Right renal pelvis (tissue), 4 donors: Measurements from ENCODE around the gene GMDS. TPM values are rescaled to one million over a fixed set of nuclear protein-coding genes. Genes with fewer than 3 reads are reported as not detected.

ENCODE experiments used
- DNase-seq, 4 donors: peaks; one replicate each; pipeline ENCODE4 v3.0.0-alpha.2; 2013; ENCODE audit warnings: low read depth in 4 of 4, low spot score in 3 of 4, missing footprints in 1 of 4
- polyA plus RNA-seq, 4 donors: library from polyadenylated mRNA; unstranded; fragments of 120-200 nt; gene quantifications; one replicate each; pipeline ENCODE4 v1.2.1, GENCODE V29; 2013; ENCODE audit not compliant: insufficient read length in 4 of 4

The GMDS gene
- polyA plus RNA-seq, 4 donors: 67.7 to 86.0 (median 77.9) TPM

DNA sequence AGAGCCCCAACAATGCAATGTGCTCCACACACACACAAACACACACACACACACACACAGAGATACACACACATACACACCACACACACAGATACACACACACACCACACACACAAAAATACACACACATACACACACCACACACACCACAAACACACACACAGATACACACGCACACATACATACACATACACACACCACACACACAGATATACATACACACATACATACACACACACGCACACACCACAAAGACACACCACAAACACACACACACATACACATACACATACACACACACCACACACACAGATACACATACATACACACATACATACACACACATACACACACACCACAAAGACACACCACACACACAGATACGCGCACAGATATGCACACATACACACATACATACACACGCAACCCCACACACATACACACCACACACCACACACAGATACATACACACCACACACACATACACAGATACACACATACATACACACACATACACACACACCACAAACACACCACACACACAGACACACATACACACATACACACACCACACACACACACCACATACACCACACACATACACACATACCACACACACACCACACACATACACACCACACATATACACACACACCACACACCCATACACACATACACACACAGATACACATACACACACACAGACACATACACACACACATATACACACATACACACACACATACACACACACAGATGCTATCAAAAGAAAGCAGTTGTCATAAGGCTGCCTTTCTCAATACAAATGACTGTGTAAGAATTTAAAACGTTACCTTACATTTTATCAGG lies 507.7 kb downstream of the GMDS start:
- no peak for DNase-seq

DNA sequence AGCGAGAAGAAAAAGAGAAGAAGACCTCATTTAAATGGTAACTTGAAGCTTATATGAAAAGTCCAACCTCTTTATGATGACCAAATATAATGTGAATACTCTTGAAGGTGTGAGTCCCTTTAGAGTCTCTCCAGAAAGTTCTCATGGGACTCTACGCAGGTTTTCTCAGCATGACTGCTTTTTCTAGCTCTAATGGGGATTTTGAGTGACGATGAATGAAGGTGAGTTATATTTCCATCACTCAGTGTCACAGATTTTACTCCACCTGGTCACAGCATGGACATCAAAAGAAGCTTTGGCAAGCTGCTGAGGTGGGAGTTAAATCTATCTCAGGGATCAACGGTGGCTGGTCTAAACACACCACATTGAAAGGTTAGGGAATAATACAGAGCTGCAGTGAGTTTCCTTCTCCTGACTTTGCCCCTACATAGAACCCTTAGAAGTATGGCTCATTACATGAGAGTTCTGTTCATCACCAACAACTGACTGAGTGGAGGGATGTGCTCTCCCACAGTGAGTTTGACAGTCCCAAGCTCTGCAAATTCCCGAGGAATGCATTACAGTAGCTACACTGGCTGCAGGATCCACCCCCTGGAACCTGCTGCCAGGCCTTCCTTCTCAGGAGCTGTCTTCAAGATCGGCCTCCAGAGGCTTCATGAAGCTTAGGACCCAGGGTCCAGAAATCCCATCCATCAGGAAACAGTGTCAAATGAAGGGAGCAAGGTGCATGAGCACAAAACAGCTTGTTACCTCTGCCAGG lies 508.9 kb downstream of the GMDS start:
- DNase-seq: no peak

DNA sequence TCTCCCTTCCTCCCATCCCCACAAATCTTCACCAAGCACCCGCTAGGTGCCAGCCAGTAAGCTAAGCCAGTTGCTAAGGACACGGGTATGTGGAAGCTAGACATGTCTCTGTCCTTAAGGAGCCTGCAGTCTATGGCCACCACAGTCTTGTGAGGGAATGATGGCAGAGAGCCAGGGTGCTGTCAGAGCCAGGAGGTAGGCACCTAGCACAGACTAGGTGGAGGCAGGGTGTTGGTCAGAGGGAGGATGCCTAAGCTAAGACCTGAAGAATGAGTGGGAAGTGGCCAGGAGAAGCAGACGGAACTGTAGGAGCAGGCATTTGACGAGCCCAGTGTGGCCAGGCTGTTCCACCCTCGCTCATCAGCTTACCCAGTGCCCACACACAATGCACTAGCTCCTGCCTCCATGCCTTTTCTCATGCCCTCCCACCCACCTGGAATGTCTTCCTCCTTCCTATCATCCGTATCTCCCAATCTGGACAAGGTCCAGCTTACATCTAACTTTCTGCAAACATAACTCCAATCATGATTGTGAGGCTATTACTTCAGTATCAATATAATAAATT lies 510.1 kb downstream of the GMDS start:
- no peak for DNase-seq

DNA sequence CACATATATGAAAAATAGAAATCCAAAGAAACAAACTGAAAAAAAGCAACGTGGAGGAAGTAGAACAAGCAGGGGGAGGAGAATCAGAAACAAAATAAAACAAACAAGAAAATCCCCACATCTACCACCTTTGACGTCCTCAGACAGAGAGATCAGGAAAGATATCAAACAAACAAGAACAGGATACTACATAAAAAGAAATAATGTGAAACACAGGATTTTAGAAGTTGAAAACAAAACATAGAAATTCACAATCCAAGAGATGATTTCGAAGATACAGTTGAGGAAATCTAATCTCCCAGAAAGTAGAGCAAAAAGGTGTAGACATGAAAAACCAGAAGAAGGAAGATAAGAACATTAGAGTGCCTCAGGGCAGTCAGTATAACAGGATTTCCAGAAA lies 514.5 kb downstream of the GMDS start:
- no peak for DNase-seq

DNA sequence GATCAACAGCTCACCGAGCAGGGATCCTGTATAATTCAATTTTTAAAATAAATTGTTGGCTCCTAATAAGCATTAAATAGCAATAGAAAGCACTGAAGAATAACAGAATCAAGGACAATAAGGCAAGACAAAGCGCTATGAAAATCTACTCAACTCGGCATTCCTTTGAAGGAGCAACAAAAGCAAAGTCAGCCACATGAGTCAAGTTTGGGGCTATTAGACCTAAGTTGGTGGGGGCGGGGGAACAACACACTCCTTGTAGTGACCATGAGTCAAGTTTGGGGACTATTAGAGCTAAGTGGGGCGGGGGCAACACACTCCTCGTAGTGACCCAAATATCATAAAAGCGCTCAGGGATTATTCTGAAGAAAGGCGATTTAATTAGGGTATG lies 515.7 kb downstream of the GMDS start:
- no peak for DNase-seq

DNA sequence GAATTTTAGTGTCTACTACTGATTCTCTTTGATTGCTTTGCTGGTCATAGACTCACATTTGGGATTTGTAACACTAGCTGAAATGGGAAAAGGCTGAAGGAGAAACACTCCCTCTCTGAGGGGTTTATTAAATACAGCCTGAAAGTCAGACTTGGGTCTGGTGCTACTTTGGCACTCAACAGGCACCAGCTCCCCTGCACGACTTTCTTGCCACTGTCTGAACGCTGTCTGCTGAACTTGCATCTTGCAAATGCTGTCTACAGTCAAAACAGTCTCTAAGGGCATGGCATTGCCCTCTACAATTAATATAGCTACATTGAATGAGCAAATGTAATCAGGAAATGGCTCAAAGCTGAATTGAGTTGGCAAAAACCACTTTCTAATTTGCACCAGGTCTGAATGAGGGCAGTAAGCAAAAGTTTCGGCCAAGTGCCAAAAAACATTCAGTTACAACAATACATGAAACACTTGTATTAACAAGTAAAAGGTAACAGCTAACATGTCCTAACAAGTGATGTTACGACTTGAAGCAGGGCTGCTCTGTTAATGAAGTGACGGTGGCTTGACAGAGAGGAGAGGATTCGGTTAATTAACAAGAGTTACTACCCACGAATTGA lies 516.2 kb downstream of the GMDS start:
- DNase-seq: no peak

DNA sequence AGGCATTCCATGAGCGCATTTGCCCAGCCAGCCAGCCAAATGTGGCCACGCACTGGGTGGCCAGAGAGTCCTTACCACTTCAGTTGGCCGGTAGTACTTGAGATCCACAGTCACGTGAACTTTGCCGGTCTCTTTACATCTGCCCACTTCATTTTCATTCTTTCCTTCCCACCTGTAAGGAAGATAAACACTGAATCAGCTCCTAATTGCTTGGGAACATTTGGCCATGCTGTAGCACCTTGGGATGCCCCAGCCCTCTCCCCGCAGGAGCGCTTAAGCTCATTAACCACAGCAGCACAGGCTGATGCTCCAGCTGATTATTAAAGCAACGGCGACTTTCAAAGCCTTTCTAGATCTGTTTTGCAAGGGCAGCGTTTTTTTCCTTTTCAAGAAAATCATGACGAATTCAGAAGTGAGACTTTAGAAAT lies 519.0 kb downstream of the GMDS start:
- DNase-seq: no peak

DNA sequence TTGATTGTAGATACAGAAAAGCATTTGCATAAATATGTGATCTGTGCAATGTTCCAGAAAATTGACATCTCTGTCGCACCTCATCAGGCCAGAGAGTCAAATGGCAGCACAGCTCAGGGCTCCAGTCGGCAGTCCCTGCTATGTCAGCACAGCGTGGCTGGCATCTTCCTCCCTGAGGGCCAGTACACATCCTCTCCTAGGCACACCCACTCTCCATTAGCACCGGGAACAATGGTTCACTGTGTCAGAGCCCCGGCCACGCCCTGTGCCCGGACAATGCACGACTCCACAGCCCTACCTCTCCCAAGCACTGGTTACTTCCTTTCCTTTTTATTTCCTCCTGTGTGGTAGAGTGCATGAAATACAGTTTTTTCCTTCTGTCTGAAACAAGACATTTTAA lies 520.8 kb downstream of the GMDS start:
- DNase-seq: no peak

DNA sequence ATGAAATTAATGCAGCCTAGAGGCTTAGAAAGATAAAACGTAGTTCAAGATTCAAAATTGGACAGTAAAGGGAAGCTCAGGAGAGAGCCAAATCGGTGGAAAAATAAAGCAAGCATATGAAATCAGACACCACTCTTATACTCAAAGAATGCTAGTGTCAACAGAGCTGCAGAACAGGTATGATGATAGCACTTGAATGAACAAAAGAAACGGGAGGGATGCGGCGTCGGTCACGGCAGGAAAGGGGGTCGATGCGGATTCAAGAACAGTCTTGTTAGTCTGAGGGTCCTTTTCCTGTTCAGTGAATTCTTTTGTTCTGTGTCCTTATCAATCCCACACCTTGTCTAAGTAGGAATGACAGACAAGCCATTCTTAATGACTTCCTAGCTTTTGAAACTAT lies 521.3 kb downstream of the GMDS start:
- no peak for DNase-seq

DNA sequence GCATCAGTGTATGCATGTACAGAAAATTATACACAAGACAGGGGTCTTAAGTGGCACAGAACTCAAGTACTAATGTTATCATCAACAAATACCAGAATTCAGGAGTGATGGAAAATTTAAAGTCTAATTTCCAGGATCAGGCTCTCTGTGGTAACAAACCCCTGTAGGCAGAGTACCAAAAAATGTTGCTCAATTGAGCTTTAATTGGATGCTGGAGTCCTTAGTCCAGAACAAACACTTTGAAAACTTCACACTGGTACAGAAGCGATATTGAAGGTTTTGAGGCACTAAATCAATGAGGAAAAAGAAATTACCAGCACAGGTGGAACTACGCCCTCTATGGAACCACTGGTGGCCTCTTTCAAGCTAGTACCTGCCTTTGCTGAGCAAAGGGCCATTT lies 522.6 kb downstream of the GMDS start:
- DNase-seq: no peak

DNA sequence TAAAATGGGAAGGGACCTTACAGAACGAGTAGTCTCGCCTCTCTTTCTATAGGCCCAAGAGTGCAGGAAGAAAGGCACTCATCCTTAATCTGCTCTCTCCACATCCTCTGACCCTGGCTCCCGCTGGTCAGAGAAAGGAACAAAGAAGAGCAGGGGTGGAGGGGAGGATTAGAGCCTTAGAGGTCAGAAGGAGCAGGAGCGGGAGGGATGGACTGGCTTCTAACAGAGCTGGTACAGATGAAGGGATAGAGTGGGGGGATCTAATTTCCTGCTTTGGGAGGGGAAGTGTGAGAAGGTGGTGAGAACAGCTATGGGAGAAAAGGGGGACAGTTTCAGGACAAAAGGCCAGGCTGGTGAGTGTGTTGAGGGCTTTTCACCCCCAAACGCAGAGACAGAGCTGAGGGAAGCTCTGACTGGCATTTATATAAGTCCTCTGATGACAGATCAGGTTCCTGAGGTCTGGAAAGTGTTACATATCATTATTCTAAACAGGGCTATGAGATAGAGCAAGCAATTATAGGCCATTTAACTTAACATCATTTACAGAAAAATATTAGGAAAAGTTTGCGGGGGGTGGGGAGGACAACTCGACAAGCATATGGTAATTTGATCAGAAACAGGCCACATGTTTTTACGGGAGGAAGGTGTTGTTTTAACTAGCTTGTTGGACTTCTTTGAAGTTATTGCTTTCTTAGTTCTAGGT lies 524.6 kb downstream of the GMDS start:
- no peak for DNase-seq

DNA sequence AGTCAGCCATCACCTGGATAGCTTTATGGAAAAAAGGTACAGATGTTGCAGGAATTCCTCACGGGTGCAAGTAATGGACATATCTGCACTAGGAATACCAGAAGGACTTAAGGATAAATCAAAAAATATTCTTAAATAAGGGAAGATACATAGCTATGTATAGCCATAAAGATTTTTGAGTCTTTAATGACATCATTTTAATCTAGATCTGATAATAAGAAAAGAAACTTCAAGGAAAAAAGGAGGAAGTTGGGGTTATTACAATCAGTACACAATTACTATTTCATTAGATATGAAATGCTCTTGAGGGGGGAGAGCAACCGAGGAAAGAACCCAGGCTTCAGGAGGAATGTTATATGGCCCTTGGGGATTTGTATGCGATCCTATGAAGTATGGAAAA lies 525.5 kb downstream of the GMDS start:
- DNase-seq: no peak

DNA sequence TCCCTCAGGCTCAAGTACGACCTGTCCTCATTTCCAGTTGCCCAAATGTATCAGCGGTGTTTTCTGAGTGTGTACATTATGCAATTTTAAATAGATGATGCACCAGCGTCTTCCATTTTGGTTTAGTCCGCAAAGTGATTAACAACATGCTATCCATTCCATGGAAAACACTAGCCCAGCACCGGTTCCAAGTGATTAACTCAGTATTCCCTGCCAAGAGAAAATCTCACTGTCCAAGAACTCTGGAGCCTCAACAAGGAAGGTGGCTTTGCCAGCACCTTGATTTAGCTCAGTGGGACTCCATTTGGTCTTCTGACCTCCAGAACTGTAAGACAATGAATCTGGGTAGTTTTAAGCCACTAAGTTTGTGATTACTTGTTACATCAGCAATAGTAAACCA lies 528.5 kb downstream of the GMDS start:
- no peak for DNase-seq

DNA sequence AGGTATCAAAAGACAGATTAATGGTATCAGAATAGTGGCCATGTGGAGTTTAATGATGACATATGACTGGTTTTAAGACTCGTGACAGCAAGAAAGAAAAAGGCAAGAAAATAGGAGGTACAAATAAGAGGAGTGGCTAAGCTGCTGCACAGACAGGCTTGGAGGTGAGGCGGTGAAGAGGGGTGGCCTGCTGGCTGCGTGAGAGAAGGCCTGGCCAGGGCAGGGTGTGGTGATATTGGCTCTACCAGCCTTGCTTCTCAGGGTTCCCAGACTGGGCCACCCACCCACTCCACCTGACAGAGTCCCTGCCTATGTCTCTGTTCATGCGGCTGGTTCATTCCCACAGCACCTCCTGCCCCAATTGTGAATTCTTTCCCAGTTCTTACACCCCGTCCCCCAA lies 529.0 kb downstream of the GMDS start:
- DNase-seq: no peak

DNA sequence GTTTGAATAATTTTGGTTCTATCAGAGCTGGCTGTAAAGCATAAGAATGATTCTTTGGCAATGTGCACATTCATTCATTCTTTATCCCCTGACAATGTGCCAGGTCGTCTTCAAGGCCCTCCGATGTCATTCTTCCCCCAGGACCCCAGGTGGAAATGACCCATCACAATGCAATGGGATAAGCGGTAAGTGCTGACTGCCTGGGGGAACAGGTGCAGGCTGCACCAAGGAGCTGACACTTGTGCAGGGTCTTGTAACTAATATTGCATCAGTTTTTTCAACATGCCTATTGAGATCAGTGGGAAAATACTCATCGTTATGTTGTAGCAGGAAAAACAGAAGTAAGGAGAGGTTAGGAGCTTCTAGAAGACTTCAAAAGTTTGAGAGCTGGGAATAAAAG lies 530.1 kb downstream of the GMDS start:
- no peak for DNase-seq

DNA sequence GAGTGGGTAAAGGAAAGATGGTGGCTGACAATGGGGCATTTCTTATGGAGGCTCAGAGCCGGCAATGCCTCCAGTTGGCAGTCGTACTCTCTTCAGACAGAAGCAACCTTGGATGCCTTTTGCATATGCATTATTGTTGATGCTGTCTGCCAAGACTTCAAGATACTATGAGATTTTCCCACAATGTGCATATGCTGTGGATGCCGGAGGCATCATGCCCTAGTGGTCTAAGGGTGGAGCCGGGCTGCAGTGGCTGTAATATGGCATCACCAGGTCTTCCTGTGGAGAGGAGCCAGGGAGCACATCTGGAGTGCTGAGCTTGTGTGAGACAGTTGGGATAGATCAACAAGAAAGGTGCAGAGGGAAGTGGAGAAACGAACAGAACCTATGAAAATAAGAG lies 530.8 kb downstream of the GMDS start:
- no peak for DNase-seq

DNA sequence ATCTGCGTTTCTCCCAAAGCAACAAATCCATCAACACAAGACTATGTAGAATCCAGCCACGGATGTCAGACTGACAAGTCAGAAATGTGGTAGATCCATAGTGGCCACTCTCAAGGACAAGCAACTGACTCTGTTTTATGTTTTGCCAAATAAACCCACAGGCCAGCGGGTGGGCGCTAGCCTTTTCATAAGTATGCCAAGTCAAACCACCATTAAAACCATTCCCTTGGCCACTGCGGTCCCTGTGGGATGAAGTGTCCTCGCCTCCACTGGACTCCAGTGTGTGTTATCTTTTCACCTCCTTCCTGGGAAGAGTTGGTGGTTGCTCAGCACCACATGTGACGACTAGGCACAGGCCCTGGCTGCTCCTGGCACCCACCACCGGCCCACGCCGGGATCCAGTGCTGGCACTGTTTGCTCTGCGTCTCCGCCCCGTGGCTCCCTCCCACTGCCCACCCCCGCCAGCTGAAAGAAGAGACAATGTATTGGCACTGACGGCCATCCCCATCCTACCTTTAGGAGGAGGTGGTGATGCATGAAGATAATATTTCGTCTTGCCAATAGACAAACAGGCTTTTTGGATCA lies 532.3 kb downstream of the GMDS start:
- no peak for DNase-seq

DNA sequence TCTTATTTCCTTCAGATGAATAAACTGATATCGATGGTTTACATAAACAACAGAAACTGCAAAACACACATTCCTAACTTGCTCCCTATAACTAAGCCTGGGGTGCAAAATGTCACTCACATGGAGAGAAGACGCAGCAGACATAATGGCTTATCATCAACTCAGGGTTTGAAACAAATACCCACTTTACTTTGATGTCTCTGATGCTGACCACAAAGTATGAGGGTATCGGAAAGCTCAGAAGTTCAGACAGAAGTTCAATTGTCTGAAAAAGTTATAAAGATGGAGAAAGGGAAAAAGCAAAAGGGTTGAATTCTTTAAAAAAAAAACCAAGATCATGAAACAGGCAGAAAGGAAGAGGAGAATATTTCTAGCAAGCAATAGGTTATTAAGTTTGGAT lies 533.0 kb downstream of the GMDS start:
- no peak for DNase-seq

DNA sequence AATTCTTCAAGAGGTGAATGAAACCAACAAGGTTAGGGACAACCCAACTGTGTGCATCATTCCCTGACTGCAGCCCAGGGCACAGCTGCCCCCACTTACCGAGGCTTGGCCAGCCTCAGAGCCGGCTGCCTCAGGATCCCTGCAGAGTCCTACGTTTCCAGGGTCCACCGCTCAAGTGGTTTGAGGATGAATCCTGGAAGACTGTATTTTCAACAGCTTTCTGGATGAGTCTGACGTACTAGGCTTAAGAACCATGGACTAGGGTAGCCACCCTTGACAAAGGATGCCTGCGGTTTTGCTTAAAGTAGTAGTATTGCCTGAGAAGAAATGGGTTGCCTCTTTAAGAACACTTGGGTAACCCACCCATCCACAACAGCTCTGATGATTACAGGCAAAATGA lies 534.3 kb downstream of the GMDS start:
- no peak for DNase-seq

DNA sequence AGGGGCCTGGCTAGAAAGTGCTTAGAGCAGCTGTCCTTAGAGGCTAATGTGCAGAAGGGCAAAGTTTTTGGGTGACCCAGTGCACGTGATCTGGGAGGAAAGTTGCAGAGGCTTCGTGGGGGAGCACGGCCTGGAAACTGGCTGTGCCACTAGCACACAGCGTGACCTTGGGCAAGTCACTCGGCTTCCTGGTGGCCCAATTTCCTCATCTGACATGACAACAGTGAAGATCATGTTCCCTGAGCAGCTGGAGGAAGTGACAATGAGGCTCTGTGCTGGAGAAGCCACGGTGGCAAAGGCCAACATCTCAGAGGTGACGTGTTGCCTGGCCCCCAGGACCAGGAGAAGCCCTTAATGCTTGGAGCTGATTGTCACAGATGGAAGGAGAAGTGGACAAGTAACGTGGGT lies 536.2 kb downstream of the GMDS start:
- DNase-seq: no peak
